ENCODE data around the gene NIT1. TPM values are rescaled to one million over a fixed set of nuclear protein-coding genes. Genes with fewer than 3 reads are reported as not detected.
A peak's percentile ranks its signal among the peaks of the same experiment; 100 is the strongest.

The NIT1 gene
- total and polyA plus RNA-seq, 9 of the 15 experiments (the other 6 are each of a cell fraction or from before 2014, with no cell fraction given), result 18.4 to 76.0 (median 33.7) TPM

DNA sequence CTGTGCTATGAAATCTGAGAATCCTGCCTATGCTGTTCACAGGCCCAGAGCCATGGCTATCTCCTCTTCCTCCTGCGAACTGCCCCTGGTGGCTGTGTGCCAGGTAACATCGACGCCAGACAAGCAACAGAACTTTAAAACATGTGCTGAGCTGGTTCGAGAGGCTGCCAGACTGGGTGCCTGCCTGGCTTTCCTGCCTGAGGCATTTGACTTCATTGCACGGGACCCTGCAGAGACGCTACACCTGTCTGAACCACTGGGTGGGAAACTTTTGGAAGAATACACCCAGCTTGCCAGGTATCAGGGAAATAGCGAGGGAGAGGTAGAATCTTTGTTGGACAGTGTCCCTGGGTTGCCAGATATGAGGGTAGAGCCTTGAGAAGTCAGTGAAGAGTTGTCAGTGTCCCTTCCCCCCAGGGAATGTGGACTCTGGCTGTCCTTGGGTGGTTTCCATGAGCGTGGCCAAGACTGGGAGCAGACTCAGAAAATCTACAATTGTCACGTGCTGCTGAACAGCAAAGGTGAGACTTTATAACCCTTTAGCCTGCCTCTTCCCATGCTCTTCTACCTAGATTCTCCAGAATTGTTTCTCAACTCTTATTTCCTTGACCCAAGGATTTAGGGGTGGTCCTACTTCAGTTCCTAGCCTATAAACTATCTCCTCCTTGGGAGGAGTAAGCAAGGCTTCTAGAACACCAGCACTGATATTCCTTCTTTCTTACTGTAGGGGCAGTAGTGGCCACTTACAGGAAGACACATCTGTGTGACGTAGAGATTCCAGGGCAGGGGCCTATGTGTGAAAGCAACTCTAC lies 1.4 kb downstream of the NIT1 start (continued):
- no peak for TF ChIP-seq OTX1 (CRISPR knock-in tag; IDR thresholded peaks at IDR 0.05)
- TF ChIP-seq, protein P1, sequence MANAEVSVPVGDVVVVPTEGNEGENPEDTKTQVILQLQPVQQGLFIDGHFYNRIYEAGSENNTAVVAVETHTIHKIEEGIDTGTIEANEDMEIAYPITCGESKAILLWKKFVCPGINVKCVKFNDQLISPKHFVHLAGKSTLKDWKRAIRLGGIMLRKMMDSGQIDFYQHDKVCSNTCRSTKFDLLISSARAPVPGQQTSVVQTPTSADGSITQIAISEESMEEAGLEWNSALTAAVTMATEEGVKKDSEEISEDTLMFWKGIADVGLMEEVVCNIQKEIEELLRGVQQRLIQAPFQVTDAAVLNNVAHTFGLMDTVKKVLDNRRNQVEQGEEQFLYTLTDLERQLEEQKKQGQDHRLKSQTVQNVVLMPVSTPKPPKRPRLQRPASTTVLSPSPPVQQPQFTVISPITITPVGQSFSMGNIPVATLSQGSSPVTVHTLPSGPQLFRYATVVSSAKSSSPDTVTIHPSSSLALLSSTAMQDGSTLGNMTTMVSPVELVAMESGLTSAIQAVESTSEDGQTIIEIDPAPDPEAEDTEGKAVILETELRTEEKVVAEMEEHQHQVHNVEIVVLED (CRISPR knock-in tag; IDR thresholded peaks at IDR 0.05), result no peak
- no peak for TF ChIP-seq POU5F1 (IDR thresholded peaks at IDR 0.05; ENCODE audit: borderline replicate concordance, low read depth, low read length, partially characterized antibody)
- TF ChIP-seq SREBF1 (IDR thresholded peaks at IDR 0.05; ENCODE audit: borderline replicate concordance, low read depth, low read length), result no peak
- TF ChIP-seq POLR2A (conservative IDR thresholded peaks at IDR 0.05), result peak; percentile 52; the same call in 1 of the 2 replicates
- no peak for TF ChIP-seq DNMT1 (IDR thresholded peaks at IDR 0.05)
- TF ChIP-seq NFYB (IDR thresholded peaks at IDR 0.05; ENCODE audit: extremely low read depth, insufficient read length), result no peak
- TF ChIP-seq, protein P2, sequence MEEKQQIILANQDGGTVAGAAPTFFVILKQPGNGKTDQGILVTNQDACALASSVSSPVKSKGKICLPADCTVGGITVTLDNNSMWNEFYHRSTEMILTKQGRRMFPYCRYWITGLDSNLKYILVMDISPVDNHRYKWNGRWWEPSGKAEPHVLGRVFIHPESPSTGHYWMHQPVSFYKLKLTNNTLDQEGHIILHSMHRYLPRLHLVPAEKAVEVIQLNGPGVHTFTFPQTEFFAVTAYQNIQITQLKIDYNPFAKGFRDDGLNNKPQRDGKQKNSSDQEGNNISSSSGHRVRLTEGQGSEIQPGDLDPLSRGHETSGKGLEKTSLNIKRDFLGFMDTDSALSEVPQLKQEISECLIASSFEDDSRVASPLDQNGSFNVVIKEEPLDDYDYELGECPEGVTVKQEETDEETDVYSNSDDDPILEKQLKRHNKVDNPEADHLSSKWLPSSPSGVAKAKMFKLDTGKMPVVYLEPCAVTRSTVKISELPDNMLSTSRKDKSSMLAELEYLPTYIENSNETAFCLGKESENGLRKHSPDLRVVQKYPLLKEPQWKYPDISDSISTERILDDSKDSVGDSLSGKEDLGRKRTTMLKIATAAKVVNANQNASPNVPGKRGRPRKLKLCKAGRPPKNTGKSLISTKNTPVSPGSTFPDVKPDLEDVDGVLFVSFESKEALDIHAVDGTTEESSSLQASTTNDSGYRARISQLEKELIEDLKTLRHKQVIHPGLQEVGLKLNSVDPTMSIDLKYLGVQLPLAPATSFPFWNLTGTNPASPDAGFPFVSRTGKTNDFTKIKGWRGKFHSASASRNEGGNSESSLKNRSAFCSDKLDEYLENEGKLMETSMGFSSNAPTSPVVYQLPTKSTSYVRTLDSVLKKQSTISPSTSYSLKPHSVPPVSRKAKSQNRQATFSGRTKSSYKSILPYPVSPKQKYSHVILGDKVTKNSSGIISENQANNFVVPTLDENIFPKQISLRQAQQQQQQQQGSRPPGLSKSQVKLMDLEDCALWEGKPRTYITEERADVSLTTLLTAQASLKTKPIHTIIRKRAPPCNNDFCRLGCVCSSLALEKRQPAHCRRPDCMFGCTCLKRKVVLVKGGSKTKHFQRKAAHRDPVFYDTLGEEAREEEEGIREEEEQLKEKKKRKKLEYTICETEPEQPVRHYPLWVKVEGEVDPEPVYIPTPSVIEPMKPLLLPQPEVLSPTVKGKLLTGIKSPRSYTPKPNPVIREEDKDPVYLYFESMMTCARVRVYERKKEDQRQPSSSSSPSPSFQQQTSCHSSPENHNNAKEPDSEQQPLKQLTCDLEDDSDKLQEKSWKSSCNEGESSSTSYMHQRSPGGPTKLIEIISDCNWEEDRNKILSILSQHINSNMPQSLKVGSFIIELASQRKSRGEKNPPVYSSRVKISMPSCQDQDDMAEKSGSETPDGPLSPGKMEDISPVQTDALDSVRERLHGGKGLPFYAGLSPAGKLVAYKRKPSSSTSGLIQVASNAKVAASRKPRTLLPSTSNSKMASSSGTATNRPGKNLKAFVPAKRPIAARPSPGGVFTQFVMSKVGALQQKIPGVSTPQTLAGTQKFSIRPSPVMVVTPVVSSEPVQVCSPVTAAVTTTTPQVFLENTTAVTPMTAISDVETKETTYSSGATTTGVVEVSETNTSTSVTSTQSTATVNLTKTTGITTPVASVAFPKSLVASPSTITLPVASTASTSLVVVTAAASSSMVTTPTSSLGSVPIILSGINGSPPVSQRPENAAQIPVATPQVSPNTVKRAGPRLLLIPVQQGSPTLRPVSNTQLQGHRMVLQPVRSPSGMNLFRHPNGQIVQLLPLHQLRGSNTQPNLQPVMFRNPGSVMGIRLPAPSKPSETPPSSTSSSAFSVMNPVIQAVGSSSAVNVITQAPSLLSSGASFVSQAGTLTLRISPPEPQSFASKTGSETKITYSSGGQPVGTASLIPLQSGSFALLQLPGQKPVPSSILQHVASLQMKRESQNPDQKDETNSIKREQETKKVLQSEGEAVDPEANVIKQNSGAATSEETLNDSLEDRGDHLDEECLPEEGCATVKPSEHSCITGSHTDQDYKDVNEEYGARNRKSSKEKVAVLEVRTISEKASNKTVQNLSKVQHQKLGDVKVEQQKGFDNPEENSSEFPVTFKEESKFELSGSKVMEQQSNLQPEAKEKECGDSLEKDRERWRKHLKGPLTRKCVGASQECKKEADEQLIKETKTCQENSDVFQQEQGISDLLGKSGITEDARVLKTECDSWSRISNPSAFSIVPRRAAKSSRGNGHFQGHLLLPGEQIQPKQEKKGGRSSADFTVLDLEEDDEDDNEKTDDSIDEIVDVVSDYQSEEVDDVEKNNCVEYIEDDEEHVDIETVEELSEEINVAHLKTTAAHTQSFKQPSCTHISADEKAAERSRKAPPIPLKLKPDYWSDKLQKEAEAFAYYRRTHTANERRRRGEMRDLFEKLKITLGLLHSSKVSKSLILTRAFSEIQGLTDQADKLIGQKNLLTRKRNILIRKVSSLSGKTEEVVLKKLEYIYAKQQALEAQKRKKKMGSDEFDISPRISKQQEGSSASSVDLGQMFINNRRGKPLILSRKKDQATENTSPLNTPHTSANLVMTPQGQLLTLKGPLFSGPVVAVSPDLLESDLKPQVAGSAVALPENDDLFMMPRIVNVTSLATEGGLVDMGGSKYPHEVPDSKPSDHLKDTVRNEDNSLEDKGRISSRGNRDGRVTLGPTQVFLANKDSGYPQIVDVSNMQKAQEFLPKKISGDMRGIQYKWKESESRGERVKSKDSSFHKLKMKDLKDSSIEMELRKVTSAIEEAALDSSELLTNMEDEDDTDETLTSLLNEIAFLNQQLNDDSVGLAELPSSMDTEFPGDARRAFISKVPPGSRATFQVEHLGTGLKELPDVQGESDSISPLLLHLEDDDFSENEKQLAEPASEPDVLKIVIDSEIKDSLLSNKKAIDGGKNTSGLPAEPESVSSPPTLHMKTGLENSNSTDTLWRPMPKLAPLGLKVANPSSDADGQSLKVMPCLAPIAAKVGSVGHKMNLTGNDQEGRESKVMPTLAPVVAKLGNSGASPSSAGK (IDR thresholded peaks at IDR 0.05), result peak; percentile 64
- no peak for TF ChIP-seq NFRKB (IDR thresholded peaks at IDR 0.05; ENCODE audit: low read depth)
- no peak for TF ChIP-seq CHD1 (IDR thresholded peaks at IDR 0.05; ENCODE audit: low read length)
- TF ChIP-seq, protein P3, sequence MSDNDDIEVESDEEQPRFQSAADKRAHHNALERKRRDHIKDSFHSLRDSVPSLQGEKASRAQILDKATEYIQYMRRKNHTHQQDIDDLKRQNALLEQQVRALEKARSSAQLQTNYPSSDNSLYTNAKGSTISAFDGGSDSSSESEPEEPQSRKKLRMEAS (CRISPR knock-in tag; IDR thresholded peaks at IDR 0.05), result peak; percentile 66
- TF ChIP-seq RFX5 (IDR thresholded peaks at IDR 0.05; ENCODE audit: low read depth, low read length), result no peak

Data from K562 (cell line).